SU-DHL-6 (cell line): Measurements from ENCODE around the gene CDK11A.
"Not testable (repeated sequence)": the region's sequence is repeated elsewhere in the genome, so short reads cannot be mapped to it uniquely, and the experiment has no call there.

Experiments used
- EZH2phosphoT487 ChIP-seq: fragments of 200-600 bp; sonication (generic), shearing (Covaris generic); conservative IDR thresholded peaks from 2 replicates; pipeline ENCODE4 v1.6.1; 2018; ENCODE audit warnings: mild to moderate bottlenecking, antibody characterized with exemption, low read length, moderate library complexity, mixed read lengths
- TF ChIP-seq, protein P1 (sequence below): fragments of 200-600 bp; sonication (generic); IDR thresholded peaks from one replicate; pipeline ENCODE4 v1.5.1; 2017; ENCODE audit warnings: antibody characterized with exemption, mild to moderate bottlenecking, low read length, moderate library complexity; ENCODE audit not compliant: insufficient read depth, poor library complexity, severe bottlenecking

DNA sequence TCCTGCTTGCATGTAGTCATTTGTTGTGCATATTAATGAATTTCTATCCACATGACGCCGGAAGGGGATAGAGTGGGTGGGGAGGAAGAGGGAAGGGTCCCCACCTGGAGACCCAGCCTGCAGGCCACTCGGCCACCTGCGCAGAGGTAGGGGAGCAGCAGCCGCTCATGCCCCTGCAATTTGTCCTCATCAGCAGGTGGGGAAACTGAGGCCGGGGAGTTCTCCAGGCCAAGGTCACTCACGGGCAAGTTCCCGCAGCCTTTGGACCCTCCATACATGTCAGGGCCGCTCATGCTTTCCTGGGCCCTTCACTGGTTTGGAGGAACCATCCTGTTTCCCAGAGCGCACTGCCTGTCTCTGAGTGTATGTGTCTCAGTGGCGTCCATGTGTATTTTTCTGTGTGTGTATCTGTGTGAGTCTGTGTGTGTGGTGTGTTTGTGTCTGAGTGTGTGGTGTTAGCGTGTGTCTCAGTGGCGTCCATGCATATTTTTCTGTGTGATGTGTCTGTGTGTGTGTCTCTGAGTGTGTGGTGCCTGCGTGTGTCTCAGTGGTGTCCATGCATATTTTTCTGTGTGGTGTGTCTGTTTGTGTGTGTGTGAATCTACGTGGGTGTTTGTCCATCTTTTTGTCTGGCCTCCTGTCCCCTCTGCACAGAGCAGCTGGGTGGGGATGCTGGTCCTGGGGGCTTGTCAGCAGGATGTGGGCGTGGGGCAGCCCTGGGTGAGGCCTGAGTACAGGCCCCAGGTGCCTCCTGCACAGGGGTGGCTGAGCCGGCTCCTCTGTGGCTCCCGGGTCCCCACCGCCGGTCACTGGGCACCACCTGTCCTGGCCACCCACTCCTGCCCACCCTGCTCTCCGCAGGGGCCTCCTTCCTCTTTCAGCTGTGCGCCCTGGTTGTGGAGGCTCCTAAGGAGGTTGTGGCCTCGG, 27.5 kb downstream of the CDK11A start:
- TF ChIP-seq, protein P1, sequence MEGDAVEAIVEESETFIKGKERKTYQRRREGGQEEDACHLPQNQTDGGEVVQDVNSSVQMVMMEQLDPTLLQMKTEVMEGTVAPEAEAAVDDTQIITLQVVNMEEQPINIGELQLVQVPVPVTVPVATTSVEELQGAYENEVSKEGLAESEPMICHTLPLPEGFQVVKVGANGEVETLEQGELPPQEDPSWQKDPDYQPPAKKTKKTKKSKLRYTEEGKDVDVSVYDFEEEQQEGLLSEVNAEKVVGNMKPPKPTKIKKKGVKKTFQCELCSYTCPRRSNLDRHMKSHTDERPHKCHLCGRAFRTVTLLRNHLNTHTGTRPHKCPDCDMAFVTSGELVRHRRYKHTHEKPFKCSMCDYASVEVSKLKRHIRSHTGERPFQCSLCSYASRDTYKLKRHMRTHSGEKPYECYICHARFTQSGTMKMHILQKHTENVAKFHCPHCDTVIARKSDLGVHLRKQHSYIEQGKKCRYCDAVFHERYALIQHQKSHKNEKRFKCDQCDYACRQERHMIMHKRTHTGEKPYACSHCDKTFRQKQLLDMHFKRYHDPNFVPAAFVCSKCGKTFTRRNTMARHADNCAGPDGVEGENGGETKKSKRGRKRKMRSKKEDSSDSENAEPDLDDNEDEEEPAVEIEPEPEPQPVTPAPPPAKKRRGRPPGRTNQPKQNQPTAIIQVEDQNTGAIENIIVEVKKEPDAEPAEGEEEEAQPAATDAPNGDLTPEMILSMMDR, result not testable (repeated sequence)
- not testable (repeated sequence) for TF ChIP-seq EZH2phosphoT487
